ENCODE measurements around the gene CHST6. TPM values are rescaled to one million over a fixed set of nuclear protein-coding genes. Genes with fewer than 3 reads are reported as not detected.

The CHST6 gene
- total and polyA plus RNA-seq, 2 donors: 0.09 to 0.87 TPM

DNA sequence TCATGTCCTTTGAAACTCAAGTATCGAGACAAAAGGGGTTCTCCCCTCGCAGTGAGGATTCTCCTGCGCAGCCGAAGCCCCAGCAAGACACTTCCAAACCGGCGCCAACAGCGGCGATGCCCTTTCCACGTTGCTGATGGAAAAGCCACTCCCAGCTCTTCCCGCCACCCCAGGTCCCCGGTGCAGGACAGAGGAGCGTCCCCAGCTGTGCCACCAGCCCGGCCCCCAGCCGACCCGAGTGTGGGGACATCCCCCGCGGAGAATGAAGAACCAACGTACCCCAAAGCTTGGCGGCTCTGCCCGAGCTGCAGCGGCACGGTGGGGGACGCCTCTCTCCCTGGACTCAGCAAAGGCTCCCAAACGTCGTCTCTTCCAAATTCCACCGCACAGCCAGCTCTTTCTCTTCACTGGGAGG, 573 bp downstream of the CHST6 start:
- H3K4me3 ChIP-seq (ENCODE audit: low read length in 2 of 2): peak overlapping the region in 1 of 2 donors; percentile 13
- no peak for DNase-seq (ENCODE audit: low read depth in 6 of 9, low spot score in 9 of 9)
- 21% methylated on average over 26 of the region's 26 CpGs for WGBS
- no peaks in the 10 kb centered on the region for H3K9me3 ChIP-seq (ENCODE audit: control insufficient read depth in 2 of 2, insufficient read depth in 1 of 2, low read length in 1 of 2)
- peaks cover 10 to 36% of the 10 kb centered on the region in 2 donors for H3K27me3 ChIP-seq (ENCODE audit: control insufficient read depth in 2 of 2, insufficient read depth in 1 of 2, low read length in 1 of 2)
- no peaks in the 10 kb centered on the region for H3K36me3 ChIP-seq (ENCODE audit: control insufficient read depth in 2 of 2, insufficient read depth in 2 of 2, low read length in 1 of 2)
- H3K4me1 ChIP-seq (ENCODE audit: control insufficient read depth in 2 of 2, insufficient read depth in 2 of 2, low read length in 2 of 2): no peaks in the 10 kb centered on the region
- no peak overlapping the region for H3K27ac ChIP-seq (ENCODE audit: low read depth in 1 of 2, low read length in 1 of 2)

DNA sequence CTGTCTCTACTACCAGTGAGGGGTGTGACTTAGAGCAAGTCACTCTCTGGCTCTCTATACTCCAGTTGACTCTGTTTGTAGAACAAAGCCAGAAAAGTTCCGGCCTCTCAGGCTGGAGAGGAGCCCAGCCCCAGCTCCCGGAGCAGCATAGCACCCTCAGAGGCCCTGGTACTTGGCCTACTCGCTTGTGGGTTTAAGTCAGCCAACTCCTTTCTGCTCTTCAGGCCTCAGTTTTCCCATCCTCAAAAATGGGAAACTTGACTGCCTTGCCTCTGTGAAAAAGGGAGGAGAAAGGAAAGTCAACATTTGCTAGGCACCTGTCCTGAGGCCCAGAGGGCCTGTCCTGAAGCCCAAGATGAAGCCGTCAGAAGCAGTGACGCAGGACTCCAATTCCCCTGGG, 1.1 kb downstream of the CHST6 start:
- no peaks in the 10 kb centered on the region for H3K36me3 ChIP-seq (ENCODE audit: control insufficient read depth in 2 of 2, insufficient read depth in 2 of 2, low read length in 1 of 2)
- H3K27ac ChIP-seq (ENCODE audit: low read depth in 1 of 2, low read length in 1 of 2): no peak overlapping the region
- no peak overlapping the region for H3K4me3 ChIP-seq (ENCODE audit: low read length in 2 of 2)
- 96% methylated on average over 5 of the region's 5 CpGs for WGBS
- H3K9me3 ChIP-seq (ENCODE audit: control insufficient read depth in 2 of 2, insufficient read depth in 1 of 2, low read length in 1 of 2): no peaks in the 10 kb centered on the region
- H3K4me1 ChIP-seq (ENCODE audit: control insufficient read depth in 2 of 2, insufficient read depth in 2 of 2, low read length in 2 of 2): no peaks in the 10 kb centered on the region
- H3K27me3 ChIP-seq (ENCODE audit: control insufficient read depth in 2 of 2, insufficient read depth in 1 of 2, low read length in 1 of 2): peaks cover 10 to 36% of the 10 kb centered on the region in 2 donors
- no peak for DNase-seq (ENCODE audit: low read depth in 6 of 9, low spot score in 9 of 9)

DNA sequence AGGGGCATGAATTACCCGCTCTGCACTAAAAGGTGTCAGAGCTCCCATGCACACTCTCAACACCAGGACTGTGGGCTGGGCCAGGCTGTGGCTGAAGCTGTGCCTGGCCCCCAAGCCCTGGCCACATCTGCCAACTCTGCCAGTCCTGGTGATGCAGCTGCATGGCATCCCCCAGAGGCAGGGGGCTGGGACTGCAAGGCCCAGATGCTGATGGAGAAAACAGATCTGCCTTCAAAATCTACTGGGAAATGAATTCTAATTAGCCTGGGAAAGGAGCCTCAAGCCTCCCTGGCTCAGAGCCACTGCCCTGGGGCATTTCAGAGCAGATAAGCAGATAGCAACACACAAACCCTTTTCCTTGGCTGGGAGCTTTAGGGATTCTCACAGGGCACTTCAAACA, 3.4 kb downstream of the CHST6 start:
- WGBS: 98% methylated on average over 1 of the region's 1 CpG
- Histone ChIP-seq H3K4me1 (ENCODE audit: control insufficient read depth in 2 of 2, insufficient read depth in 2 of 2, low read length in 2 of 2) (no peaks in the 10 kb centered on the region), H3K27me3 (ENCODE audit: control insufficient read depth in 2 of 2, insufficient read depth in 1 of 2, low read length in 1 of 2) (peaks cover 10 to 36% of the 10 kb centered on the region in 2 donors), H3K27ac (ENCODE audit: low read depth in 1 of 2, low read length in 1 of 2) (no peak overlapping the region), H3K9me3 (ENCODE audit: control insufficient read depth in 2 of 2, insufficient read depth in 1 of 2, low read length in 1 of 2) (no peaks in the 10 kb centered on the region), H3K4me3 (ENCODE audit: low read length in 2 of 2) (no peak overlapping the region), H3K36me3 (ENCODE audit: control insufficient read depth in 2 of 2, insufficient read depth in 2 of 2, low read length in 1 of 2) (no peaks in the 10 kb centered on the region)
- DNase-seq (ENCODE audit: low read depth in 6 of 9, low spot score in 9 of 9): no peak

DNA sequence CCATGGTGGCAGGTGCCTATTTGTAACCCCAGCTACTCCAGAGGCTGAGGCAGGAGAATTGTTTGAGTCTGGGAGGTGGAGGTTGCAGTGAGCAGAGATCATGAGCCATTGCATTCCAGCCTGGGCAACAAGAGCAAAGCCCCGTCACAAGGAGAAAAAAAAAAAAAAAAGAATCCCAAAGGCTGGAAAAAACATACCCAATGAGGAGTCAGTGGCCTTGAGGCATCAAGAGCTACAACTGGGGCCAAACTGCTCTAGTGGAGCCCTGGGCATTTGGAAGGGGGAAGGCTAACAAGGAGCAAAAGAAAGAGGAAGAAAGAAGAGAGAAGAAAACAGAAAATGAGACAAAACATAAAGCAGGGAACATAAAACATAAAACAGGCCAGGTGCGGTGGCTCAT, 6.9 kb downstream of the CHST6 start:
- Histone ChIP-seq H3K27me3 (ENCODE audit: control insufficient read depth in 2 of 2, insufficient read depth in 1 of 2, low read length in 1 of 2) (peaks cover 0 to 14% of the 10 kb centered on the region in 2 donors), H3K27ac (ENCODE audit: low read depth in 1 of 2, low read length in 1 of 2) (no peak overlapping the region), H3K4me3 (ENCODE audit: low read length in 2 of 2) (no peak overlapping the region), H3K36me3 (ENCODE audit: control insufficient read depth in 2 of 2, insufficient read depth in 2 of 2, low read length in 1 of 2) (no peaks in the 10 kb centered on the region), H3K4me1 (ENCODE audit: control insufficient read depth in 2 of 2, insufficient read depth in 2 of 2, low read length in 2 of 2) (no peaks in the 10 kb centered on the region), H3K9me3 (ENCODE audit: control insufficient read depth in 2 of 2, insufficient read depth in 1 of 2, low read length in 1 of 2) (no peaks in the 10 kb centered on the region)
- no peak for DNase-seq (ENCODE audit: low read depth in 6 of 9, low spot score in 9 of 9)
- WGBS: 97% methylated on average over 2 of the region's 2 CpGs

GRCh38 chr16:75486676-75487313, 8.4 kb downstream of the CHST6 start:
- no peaks in the 10 kb centered on the region for H3K36me3 ChIP-seq (ENCODE audit: control insufficient read depth in 2 of 2, insufficient read depth in 2 of 2, low read length in 1 of 2)
- H3K9me3 ChIP-seq (ENCODE audit: control insufficient read depth in 2 of 2, insufficient read depth in 1 of 2, low read length in 1 of 2): no peaks in the 10 kb centered on the region
- no peak overlapping the region for H3K27ac ChIP-seq (ENCODE audit: low read depth in 1 of 2, low read length in 1 of 2)
- peaks cover 0 to 4% of the 10 kb centered on the region in 2 donors for H3K27me3 ChIP-seq (ENCODE audit: control insufficient read depth in 2 of 2, insufficient read depth in 1 of 2, low read length in 1 of 2)
- peaks cover 0 to 2% of the 10 kb centered on the region in 2 donors for H3K4me1 ChIP-seq (ENCODE audit: control insufficient read depth in 2 of 2, insufficient read depth in 2 of 2, low read length in 2 of 2)
- WGBS: 91% methylated on average over 2 of the region's 2 CpGs
- DNase-seq (ENCODE audit: low read depth in 6 of 9, low spot score in 9 of 9): no peak
- H3K4me3 ChIP-seq (ENCODE audit: low read length in 2 of 2): no peak overlapping the region

DNA sequence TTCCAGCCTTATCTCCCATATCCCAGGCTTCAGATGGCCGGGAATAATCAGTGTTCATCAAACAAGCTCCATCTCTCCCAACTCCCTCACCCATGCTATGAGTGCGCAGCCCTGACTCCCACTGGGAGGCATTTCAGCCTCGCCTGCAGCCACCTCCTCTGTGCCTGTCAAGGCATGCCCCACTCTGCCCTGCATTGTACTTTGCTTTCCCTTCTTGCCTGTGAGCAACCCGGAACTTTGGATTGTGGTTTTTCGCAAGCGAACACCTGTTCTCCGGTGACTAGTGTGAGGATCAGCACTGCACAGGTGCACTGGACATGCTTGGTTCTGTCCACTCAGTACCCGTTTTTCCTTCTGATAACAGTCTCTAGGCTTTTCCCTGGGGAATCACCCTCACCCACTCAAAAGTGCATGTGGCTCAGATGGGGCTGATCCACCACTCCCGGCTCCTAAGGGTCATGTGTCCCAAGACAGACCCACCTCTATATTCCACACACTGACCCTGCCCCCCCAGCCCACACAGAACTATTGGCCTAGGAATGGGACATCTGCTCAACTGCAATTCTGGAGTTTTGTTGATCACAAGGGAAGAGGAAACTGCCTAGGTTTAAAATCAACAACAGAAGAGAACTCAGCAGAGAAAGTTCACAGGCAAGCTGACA, 9.1 kb downstream of the CHST6 start:
- no peak overlapping the region for H3K27ac ChIP-seq (ENCODE audit: low read depth in 1 of 2, low read length in 1 of 2)
- H3K36me3 ChIP-seq (ENCODE audit: control insufficient read depth in 2 of 2, insufficient read depth in 2 of 2, low read length in 1 of 2): no peaks in the 10 kb centered on the region
- no peaks in the 10 kb centered on the region for H3K9me3 ChIP-seq (ENCODE audit: control insufficient read depth in 2 of 2, insufficient read depth in 1 of 2, low read length in 1 of 2)
- peaks cover 0 to 2% of the 10 kb centered on the region in 2 donors for H3K4me1 ChIP-seq (ENCODE audit: control insufficient read depth in 2 of 2, insufficient read depth in 2 of 2, low read length in 2 of 2)
- 91% methylated on average over 9 of the region's 9 CpGs for WGBS
- peaks cover 0 to 2% of the 10 kb centered on the region in 2 donors for H3K27me3 ChIP-seq (ENCODE audit: control insufficient read depth in 2 of 2, insufficient read depth in 1 of 2, low read length in 1 of 2)
- DNase-seq (ENCODE audit: low read depth in 6 of 9, low spot score in 9 of 9): peak in 1 of 9 donors; percentile 29
- H3K4me3 ChIP-seq (ENCODE audit: low read length in 2 of 2): no peak overlapping the region

GRCh38 chr16:75485230-75486013, 9.8 kb downstream of the CHST6 start:
- Histone ChIP-seq H3K27ac (ENCODE audit: low read depth in 1 of 2, low read length in 1 of 2) (no peak overlapping the region), H3K9me3 (ENCODE audit: control insufficient read depth in 2 of 2, insufficient read depth in 1 of 2, low read length in 1 of 2) (no peaks in the 10 kb centered on the region), H3K4me1 (ENCODE audit: control insufficient read depth in 2 of 2, insufficient read depth in 2 of 2, low read length in 2 of 2) (peaks cover 0 to 2% of the 10 kb centered on the region in 2 donors), H3K27me3 (ENCODE audit: control insufficient read depth in 2 of 2, insufficient read depth in 1 of 2, low read length in 1 of 2) (peaks cover 0 to 2% of the 10 kb centered on the region in 2 donors), H3K4me3 (ENCODE audit: low read length in 2 of 2) (no peak overlapping the region), H3K36me3 (ENCODE audit: control insufficient read depth in 2 of 2, insufficient read depth in 2 of 2, low read length in 1 of 2) (no peaks in the 10 kb centered on the region)
- no peak for DNase-seq (ENCODE audit: low read depth in 6 of 9, low spot score in 9 of 9)
- 96% methylated on average over 7 of the region's 7 CpGs for WGBS

GRCh38 chr16:75483222-75483621, 12.0 kb downstream of the CHST6 start:
- H3K27ac ChIP-seq (ENCODE audit: low read depth in 1 of 2, low read length in 1 of 2): peak overlapping the region in 1 of 2 donors; percentile 40
- H3K27me3 ChIP-seq (ENCODE audit: control insufficient read depth in 2 of 2, insufficient read depth in 1 of 2, low read length in 1 of 2): peaks cover 0 to 2% of the 10 kb centered on the region in 2 donors
- no peak overlapping the region for H3K4me3 ChIP-seq (ENCODE audit: low read length in 2 of 2)
- no peaks in the 10 kb centered on the region for H3K9me3 ChIP-seq (ENCODE audit: control insufficient read depth in 2 of 2, insufficient read depth in 1 of 2, low read length in 1 of 2)
- DNase-seq (ENCODE audit: low read depth in 6 of 9, low spot score in 9 of 9): no peak
- no peaks in the 10 kb centered on the region for H3K36me3 ChIP-seq (ENCODE audit: control insufficient read depth in 2 of 2, insufficient read depth in 2 of 2, low read length in 1 of 2)
- peaks cover 0 to 2% of the 10 kb centered on the region in 2 donors for H3K4me1 ChIP-seq (ENCODE audit: control insufficient read depth in 2 of 2, insufficient read depth in 2 of 2, low read length in 2 of 2)
- 89% methylated on average over 2 of the region's 2 CpGs for WGBS

All from thymus (tissue), 11 donors.